ENCODE results near the gene UNC5C. TPM values are rescaled to one million over a fixed set of nuclear protein-coding genes. Genes with fewer than 3 reads are reported as not detected.

The UNC5C gene
- total RNA-seq, 4 donors from 2014 or later = 2.2 to 19.0 (median 2.5) TPM

DNA sequence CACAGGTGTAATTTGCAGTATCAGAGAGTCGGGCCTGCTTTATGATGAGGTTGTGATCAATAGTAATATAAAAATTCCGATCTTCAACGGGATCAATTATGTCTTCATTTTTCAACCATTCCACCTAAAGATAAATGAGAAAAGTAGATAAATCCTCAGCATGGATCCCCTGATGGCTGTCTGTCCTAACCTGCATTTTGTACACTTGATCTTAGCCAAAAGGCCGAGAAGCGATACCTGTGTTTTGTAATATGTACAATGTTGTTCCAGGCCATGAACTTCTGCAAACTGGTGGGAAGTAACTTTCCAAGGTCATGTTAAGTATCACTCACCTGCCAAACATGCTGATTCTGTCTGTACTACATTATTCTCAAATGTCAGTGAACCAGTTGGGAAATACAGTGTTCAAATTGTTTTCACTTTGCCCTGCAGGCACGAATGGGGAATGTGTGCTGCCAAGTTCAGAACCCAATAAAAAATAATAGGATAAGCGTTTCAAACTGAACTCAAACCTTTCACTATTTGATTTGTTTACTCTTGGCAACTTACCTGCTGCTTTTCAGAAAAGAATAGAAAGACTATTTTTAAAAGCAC, 298.1 kb downstream of the UNC5C start:
- no peak overlapping the region for H3K27ac ChIP-seq
- H3K9me3 ChIP-seq = no peaks in the 10 kb centered on the region
- no peaks in the 10 kb centered on the region for H3K36me3 ChIP-seq
- no peaks in the 10 kb centered on the region for H3K27me3 ChIP-seq
- TF ChIP-seq, protein P1, sequence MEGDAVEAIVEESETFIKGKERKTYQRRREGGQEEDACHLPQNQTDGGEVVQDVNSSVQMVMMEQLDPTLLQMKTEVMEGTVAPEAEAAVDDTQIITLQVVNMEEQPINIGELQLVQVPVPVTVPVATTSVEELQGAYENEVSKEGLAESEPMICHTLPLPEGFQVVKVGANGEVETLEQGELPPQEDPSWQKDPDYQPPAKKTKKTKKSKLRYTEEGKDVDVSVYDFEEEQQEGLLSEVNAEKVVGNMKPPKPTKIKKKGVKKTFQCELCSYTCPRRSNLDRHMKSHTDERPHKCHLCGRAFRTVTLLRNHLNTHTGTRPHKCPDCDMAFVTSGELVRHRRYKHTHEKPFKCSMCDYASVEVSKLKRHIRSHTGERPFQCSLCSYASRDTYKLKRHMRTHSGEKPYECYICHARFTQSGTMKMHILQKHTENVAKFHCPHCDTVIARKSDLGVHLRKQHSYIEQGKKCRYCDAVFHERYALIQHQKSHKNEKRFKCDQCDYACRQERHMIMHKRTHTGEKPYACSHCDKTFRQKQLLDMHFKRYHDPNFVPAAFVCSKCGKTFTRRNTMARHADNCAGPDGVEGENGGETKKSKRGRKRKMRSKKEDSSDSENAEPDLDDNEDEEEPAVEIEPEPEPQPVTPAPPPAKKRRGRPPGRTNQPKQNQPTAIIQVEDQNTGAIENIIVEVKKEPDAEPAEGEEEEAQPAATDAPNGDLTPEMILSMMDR (IDR thresholded peaks at IDR 0.05) = no peak
- no peak for TF ChIP-seq POLR2A (IDR thresholded peaks at IDR 0.05)
- H3K4me1 ChIP-seq = no peaks in the 10 kb centered on the region
- DNase-seq = no peak
- no peak overlapping the region for H3K4me3 ChIP-seq

DNA sequence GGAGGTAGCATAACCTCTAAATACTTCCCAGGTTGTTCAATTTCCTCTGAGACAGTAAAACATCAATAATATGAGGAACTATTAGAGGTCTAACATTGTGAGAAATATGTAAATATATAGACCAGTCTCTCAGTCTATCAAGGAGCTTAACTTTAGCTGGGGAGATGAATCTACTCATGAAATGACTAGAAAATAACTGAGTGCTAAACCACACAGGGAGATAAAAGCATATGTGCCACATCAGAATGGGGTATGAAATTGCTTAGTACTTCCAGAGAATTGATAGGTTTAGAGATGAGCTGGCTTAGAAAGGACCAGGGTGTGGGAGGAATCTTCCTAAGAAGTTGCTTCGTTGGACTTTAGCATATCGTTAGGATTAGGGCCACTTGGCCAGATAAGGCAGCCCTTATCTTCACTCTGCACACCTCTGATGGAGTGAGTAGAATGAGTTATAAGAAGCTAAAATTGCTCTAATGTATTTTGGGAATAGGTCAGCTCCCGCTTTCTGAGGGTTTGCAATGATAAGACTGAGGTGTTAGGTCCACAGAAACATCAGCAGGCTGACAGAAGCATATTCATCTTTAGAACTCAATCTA, 299.2 kb downstream of the UNC5C start:
- Histone ChIP-seq H3K4me3 (no peak overlapping the region), H3K9me3 (no peaks in the 10 kb centered on the region), H3K27me3 (no peaks in the 10 kb centered on the region), H3K36me3 (no peaks in the 10 kb centered on the region), H3K27ac (no peak overlapping the region), H3K4me1 (no peaks in the 10 kb centered on the region)
- TF ChIP-seq, protein P1 (IDR thresholded peaks at IDR 0.05) = no peak
- TF ChIP-seq POLR2A (IDR thresholded peaks at IDR 0.05) = no peak
- no peak for DNase-seq

DNA sequence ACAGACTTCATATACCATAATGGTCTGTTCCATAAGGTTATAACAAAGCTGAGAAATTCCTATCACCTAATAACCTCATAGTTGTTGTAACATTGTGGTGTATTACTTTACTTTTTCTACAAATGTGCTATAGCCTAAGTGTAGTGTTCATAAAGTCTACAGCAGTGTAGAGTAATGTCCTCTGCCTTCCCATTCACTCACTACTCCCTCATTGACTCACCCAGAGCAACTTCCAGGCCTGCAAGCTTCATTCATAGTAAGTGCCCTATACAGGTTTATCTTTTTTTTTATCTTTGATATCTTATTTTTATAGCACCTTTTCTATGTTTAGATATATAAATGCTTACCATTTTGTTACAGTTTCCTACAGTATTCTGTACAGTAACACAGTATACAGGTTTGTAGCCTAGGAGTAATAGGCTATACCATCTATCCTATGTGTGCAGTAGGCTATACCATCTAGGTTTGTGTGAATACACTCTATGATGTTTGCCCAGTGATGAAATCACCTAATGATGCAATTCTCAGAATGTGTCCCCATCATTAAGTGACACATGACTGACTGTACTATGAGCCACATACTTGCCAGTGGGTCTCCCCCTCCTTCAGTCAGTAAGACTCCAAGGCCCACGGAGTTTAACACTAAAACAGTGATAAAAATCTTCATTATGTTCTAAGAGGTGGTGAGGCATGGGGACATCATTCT, 299.9 kb downstream of the UNC5C start:
- TF ChIP-seq POLR2A (IDR thresholded peaks at IDR 0.05) = no peak
- TF ChIP-seq, protein P1 (IDR thresholded peaks at IDR 0.05) = no peak
- no peak for DNase-seq
- Histone ChIP-seq H3K36me3 (no peaks in the 10 kb centered on the region), H3K27ac (no peak overlapping the region), H3K27me3 (no peaks in the 10 kb centered on the region), H3K4me3 (no peak overlapping the region), H3K4me1 (no peaks in the 10 kb centered on the region), H3K9me3 (no peaks in the 10 kb centered on the region)

DNA sequence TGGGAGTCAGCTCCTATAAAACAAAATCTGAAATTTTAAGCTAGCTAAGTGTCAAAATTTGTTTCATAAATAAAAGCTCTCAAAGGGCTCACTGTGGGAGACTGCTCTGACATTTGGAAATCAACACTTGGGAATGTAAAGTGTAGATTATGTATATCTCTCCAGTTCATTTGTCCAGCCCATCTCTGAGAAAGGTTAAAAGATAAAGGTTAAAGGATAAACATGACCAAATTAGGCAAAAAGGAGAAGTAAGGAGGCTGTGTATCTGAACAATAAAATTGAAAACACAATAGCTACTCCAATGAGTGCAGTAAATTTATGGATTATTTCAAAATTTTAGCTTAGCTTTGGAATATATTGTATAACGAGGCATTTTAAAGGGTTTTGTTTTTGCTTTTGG, 304.9 kb downstream of the UNC5C start:
- no peaks in the 10 kb centered on the region for H3K4me1 ChIP-seq
- TF ChIP-seq POLR2A (IDR thresholded peaks at IDR 0.05) = no peak
- TF ChIP-seq, protein P1 (IDR thresholded peaks at IDR 0.05) = no peak
- DNase-seq = no peak

DNA sequence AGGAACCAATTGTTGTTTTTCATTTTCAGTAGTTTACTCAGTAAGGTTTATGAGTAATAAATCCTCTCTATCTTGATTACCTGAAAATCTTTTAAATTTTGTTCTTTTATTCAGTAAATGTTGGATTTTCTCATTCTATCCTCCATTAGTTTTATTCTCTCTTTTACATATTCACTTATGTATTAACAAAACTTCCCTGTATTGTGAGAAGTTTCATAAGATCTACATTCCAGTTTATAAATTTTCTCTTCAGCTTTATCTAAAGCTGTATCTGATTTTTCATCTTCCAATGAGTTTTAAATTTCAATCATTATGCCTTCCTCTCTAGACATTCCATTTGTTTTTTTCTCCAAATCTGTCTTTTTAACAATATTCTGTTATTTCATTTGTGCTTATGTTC, 310.2 kb downstream of the UNC5C start:
- Histone ChIP-seq H3K27ac (no peak overlapping the region), H3K4me3 (no peak overlapping the region), H3K27me3 (no peaks in the 10 kb centered on the region), H3K36me3 (no peaks in the 10 kb centered on the region), H3K9me3 (no peaks in the 10 kb centered on the region), H3K4me1 (no peaks in the 10 kb centered on the region)
- DNase-seq = no peak
- no peak for TF ChIP-seq POLR2A (IDR thresholded peaks at IDR 0.05)
- TF ChIP-seq, protein P1 (IDR thresholded peaks at IDR 0.05) = no peak

More for the DNA sequence above, 304.9 kb downstream of the UNC5C start:
- no peaks in the 10 kb centered on the region for H3K27me3 ChIP-seq
- no peaks in the 10 kb centered on the region for H3K36me3 ChIP-seq
- H3K4me3 ChIP-seq = no peak overlapping the region
- no peak overlapping the region for H3K27ac ChIP-seq
- H3K9me3 ChIP-seq = no peaks in the 10 kb centered on the region
